Activated CD4-positive, alpha-beta T cell treated with anti-CD3 and anti-CD28 coated beads, Interleukin-2, amount 50 U/mL, for 16 hours (primary cell): ENCODE results near the gene SEZ6L.

Experiments used
- DNase-seq: peaks from one replicate; pipeline ENCODE4 v3.0.0-alpha.2; 2020

The SEZ6L gene

GRCh38 chr22:26251869-26252268 lies 82.6 kb downstream of the SEZ6L start:
- no peak for DNase-seq

GRCh38 chr22:26259510-26259909 lies 90.2 kb downstream of the SEZ6L start:
- DNase-seq, result peak; percentile 15

GRCh38 chr22:26264162-26264561 lies 94.9 kb downstream of the SEZ6L start:
- no peak for DNase-seq

- DNase-seq, result no peak
These were observed 96.0 kb downstream of the SEZ6L start for GRCh38 chr22:26265281-26265680.

- DNase-seq, result no peak
These were observed 96.6 kb downstream of the SEZ6L start for GRCh38 chr22:26265909-26266308.

- DNase-seq, result no peak
These were observed 98.6 kb downstream of the SEZ6L start for GRCh38 chr22:26267856-26268255.

GRCh38 chr22:26269572-26269971 lies 100.3 kb downstream of the SEZ6L start:
- DNase-seq, result no peak

- DNase-seq, result no peak
These were observed 102.2 kb downstream of the SEZ6L start for GRCh38 chr22:26271427-26271826.

GRCh38 chr22:26273011-26273675 lies 103.9 kb downstream of the SEZ6L start:
- DNase-seq, result no peak

- DNase-seq, result no peak
These were observed 107.4 kb downstream of the SEZ6L start for GRCh38 chr22:26276529-26277160.

GRCh38 chr22:26281941-26282340 lies 112.7 kb downstream of the SEZ6L start:
- no peak for DNase-seq

- DNase-seq, result no peak
These were observed 114.1 kb downstream of the SEZ6L start for GRCh38 chr22:26283330-26283729.

- DNase-seq, result no peak
These were observed 116.4 kb downstream of the SEZ6L start for GRCh38 chr22:26285632-26286031.

GRCh38 chr22:26286091-26286820 lies 117.0 kb downstream of the SEZ6L start:
- DNase-seq, result no peak

- DNase-seq, result no peak
These were observed 118.3 kb downstream of the SEZ6L start for GRCh38 chr22:26287382-26288225.

GRCh38 chr22:26289611-26290101 lies 120.4 kb downstream of the SEZ6L start:
- DNase-seq, result no peak

- no peak for DNase-seq
These were observed 122.8 kb downstream of the SEZ6L start for GRCh38 chr22:26291940-26292666.

- DNase-seq, result no peak
These were observed 123.4 kb downstream of the SEZ6L start for GRCh38 chr22:26292667-26292995.

GRCh38 chr22:26295563-26296126 lies 126.4 kb downstream of the SEZ6L start:
- DNase-seq, result no peak

- no peak for DNase-seq
These were observed 129.5 kb downstream of the SEZ6L start for GRCh38 chr22:26298605-26299310.

GRCh38 chr22:26302726-26303125 lies 133.5 kb downstream of the SEZ6L start:
- no peak for DNase-seq
